GM19238 (cell line): ENCODE results near the gene EPB41L5.
"Not testable (repeated sequence)": the region's sequence is repeated elsewhere in the genome, so short reads cannot be mapped to it uniquely, and the experiment has no call there.

Experiments used
- DNase-seq: peaks from one replicate; pipeline ENCODE4 v3.0.0; 2011; ENCODE audit warnings: low spot score; ENCODE audit not compliant: insufficient read length

The EPB41L5 gene

GRCh38 chr2:120094795-120095194, 81.9 kb downstream of the EPB41L5 start:
- no peak for DNase-seq

- no peak for DNase-seq
Measured at GRCh38 chr2:120100627-120101026, 87.8 kb downstream of the EPB41L5 start.

GRCh38 chr2:120103723-120104467, 91.0 kb downstream of the EPB41L5 start:
- DNase-seq = no peak

GRCh38 chr2:120104772-120105171, 91.9 kb downstream of the EPB41L5 start:
- DNase-seq = no peak

DNA sequence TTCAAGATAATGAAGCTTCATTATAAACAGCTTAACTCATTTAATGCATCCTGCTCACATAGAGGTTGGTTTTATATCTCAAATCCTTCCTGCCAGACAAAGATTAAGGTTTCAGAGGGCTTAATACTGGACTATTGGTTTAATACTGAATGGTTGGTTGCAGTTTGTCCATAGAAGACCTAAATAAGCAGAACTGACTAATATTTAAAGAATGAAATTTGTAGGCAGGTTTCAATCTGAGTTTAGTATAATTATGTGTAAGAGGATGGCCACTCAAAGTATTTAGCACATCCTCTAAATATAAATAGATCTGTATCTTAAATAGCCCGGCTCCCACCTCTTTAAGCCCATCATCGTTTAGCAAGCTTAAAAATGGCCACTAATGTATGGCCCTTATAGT, 92.5 kb downstream of the EPB41L5 start:
- DNase-seq = no peak

DNA sequence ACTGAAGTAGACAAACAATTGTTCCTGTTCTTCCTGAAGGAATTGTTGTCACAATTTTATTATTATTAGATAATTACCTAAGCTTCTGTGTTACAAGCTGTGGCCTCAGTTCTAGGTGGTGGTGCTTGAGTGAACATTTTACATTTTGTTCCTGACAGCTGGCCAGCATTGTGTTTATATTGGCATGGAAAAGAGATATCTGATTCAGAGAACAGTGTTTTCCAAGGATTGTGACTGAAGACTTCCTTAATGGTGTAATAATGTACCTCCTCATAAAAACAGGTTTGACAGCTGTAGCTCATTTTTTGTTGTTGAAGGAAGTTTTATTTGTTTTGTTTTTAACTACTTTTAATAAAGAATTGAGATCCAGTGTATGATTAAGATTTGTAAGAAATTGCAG, 95.2 kb downstream of the EPB41L5 start:
- no peak for DNase-seq

- no peak for DNase-seq
Measured at GRCh38 chr2:120108749-120109148, 95.9 kb downstream of the EPB41L5 start.

DNA sequence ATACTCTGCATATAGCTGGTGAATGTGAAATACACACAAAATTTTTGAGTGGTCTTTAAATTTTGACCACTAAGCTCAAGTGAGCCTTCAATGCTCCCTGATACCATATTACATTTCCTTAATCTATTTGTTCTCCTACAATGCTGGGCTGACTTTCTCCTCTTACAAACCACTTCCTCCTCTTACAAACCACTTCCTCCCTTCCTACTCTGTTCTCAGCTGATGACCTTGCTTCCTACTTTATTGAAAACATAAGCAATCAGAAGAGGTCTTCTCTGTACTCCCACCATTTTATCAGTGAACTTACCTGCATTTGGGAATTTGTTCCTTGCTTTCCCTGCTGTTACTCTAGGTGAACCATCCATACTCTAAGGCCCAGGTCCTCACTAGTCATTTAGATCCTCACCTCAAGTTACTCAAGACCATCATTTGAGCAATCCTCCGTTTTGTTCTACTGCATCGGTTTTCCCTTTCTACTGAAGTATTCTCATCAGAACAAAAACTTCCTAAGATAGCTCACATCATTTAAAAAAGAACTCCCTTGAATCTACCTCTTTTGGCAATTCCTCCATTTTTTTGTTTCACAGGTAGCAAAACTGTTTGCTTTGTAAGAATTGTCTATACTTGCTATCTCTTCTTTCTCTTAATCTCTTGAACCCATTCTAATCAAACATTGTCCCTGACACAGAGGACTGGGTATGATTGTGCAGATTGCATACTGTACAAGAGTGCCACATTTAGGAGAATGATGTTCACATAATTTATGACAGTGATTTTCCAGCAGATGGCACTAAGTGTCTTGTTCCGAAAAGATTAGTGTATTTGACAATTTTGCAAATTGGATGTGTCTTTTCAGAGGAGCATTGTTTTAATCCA, 96.5 kb downstream of the EPB41L5 start:
- DNase-seq = no peak

- DNase-seq = no peak
Measured at GRCh38 chr2:120110062-120110362, 97.1 kb downstream of the EPB41L5 start.

DNA sequence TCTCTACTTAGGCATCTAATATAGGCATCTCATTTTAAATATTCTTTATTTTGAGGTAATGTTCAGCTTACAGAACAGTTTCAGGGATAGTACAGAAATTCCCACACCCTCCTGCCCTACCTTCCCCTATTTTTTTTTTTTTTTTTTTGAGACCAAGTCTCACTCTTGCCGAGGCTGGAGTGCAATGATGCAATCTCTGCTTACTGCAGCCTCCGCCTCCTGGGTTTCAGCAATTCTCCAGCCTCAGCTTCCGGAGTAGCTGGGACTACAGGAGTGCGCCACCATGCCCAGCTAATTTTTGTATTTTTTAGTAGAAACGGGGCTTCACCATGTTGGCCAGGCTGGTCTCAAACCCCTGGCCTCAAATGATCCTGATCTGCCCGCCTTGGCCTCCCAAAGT, 97.6 kb downstream of the EPB41L5 start:
- DNase-seq = no peak

GRCh38 chr2:120111193-120111592, 98.3 kb downstream of the EPB41L5 start:
- DNase-seq = no peak

GRCh38 chr2:120118018-120118417, 105.1 kb downstream of the EPB41L5 start:
- no peak for DNase-seq

- DNase-seq = no peak
Measured at GRCh38 chr2:120118471-120118870, 105.6 kb downstream of the EPB41L5 start.

DNA sequence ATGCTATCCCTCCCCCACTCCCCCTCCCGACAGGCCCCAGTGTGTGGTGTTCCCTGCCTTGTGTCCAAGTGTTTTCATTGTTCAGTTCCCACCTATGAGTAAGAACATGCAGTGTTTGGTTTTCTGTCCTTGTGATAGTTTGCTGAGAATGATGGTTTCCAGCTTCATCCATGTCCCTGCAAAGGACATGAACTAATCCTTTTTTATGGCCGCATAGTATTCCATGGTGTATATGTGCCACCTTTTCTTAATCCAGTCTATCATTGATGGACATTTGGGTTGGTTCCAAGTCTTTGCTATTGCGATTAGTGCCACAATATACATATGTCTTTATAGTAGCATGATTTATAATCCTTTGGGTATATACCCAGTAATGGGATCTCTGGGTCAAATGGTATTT, 108.5 kb downstream of the EPB41L5 start:
- DNase-seq = not testable (repeated sequence)

DNA sequence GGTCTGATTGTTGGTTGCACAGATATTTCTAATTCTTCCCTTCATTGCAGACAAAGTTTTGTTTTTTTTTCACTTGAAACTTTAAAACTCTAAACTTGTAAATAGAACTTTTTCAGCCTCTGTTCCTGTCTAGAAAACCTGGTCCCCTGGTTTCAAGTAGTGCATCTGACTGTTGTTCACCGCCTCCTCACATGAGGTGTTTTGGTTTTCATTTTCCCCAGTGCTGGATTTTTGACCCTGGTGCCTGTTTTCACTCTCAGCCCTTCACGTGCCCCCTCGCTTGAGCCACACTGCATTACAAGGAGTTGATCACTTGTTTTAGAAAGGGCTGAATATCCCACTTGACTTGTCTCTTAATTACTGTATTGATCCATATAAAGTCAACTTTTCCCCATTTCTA, 110.2 kb downstream of the EPB41L5 start:
- DNase-seq = no peak

DNA sequence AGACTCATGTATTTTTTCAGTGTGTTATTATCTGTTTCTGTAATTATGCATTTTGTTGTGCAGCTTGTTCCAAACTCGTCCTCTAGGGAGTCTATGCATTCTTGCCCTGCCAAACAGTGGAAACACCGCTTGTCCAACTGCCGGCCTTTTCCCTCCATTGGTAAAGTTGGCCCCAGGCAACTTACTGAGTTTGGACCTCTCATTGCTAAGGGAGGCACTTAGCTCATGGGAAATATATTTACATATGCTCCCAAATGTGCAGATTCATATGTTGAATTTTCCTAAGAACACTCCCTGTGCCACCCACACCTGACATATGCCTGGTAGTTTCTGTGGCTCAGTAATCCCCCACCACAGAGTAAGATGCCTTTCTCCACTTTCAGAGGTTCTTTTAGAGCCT, 112.3 kb downstream of the EPB41L5 start:
- DNase-seq = no peak

DNA sequence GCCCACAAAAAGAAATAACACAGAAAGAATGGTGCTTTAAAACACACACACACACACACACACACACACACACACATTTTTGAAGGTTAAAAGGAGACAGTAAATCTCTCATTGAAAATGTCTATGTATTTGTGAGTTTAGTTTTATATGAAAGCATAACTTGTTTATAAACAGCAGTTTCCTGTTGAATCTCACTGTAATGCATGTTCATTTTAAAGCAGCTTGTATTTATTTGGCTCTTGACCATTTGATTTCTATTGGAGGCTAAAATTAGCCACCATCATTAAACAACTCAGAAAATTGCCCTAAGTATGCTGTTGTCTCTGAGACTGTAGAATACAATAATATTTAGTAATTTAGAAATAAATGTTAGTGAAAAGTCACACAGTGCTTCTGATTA, 115.3 kb downstream of the EPB41L5 start:
- DNase-seq = no peak

- DNase-seq = no peak
Measured at GRCh38 chr2:120132190-120132589, 119.3 kb downstream of the EPB41L5 start.

DNA sequence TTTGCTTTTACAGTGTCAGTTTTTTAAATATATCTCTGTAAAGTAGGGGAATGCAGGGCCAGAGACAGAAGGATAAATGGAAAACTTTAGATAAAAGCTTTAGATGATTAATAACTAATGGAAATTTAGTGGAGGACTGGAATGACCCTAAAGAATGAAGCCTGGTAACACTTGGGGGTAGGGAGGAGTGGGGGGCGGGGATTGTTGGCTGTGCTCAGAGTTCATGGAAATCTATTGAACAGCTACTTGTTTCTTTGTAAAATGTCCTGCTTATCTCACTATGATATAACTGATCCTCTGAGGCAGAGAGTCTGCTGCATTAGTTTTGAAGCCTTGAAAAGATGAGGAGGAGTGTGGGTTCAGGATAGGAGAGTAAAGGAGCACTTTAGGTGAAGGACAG, 119.8 kb downstream of the EPB41L5 start:
- no peak for DNase-seq

GRCh38 chr2:120133572-120134244, 120.8 kb downstream of the EPB41L5 start:
- no peak for DNase-seq

GRCh38 chr2:120134263-120134662, 121.4 kb downstream of the EPB41L5 start:
- DNase-seq = no peak

DNA sequence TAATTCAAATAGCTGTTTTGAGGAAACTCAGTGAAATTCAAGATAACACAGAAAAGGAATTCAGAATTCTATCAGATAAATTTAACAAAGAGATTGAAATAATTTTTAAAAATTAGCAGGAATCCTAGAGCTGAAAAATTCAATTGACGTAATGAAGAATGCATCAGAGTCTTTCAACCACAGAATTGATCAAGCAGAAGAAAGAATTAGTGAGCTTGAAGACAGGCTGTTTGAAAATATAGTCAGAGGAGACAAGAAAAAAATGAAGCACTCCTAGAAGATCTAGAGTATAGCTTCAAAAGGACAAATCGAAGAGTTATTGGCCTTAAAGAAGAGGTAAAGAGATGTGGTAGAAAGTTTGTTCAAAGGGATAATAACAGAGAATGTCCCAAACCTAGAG, 122.1 kb downstream of the EPB41L5 start:
- DNase-seq = not testable (repeated sequence)
